HepG2 (cell line): Measurements from ENCODE around the gene DNAAF1. TPM values are rescaled to one million over a fixed set of nuclear protein-coding genes. Genes with fewer than 3 reads are reported as not detected.
A peak's percentile ranks its signal among the peaks of the same experiment; 100 is the strongest.

ENCODE experiments used
- ADNP ChIP-seq: sonication (generic); formaldehyde crosslinking; IDR thresholded peaks from 2 replicates; pipeline ENCODE4 v1.4.0; 2020; ENCODE audit warnings: missing genetic modification reagents
- ELF1 ChIP-seq: sonication (generic); formaldehyde crosslinking; IDR thresholded peaks from 2 replicates; pipeline ENCODE4 v1.4.0; 2020; ENCODE audit warnings: missing genetic modification reagents
- NCOA1 ChIP-seq: sonication (generic); formaldehyde crosslinking; IDR thresholded peaks from 2 replicates; pipeline ENCODE4 v1.9.0; 2021; ENCODE audit warnings: missing genetic modification reagents
- NFE2 ChIP-seq: sonication (generic); formaldehyde crosslinking; IDR thresholded peaks from 2 replicates; pipeline ENCODE4 v1.4.0; 2020; ENCODE audit warnings: missing genetic modification reagents
- NFKBIZ ChIP-seq: IDR thresholded peaks from 2 replicates; pipeline ENCODE4 v1.6.1; 2018; ENCODE audit warnings: missing genetic modification reagents, missing compliant biosample characterization
- SAFB2 ChIP-seq: sonication (generic); formaldehyde crosslinking; IDR thresholded peaks from 2 replicates; pipeline ENCODE4 v1.5.1; 2020; ENCODE audit warnings: missing genetic modification reagents, low read depth, mild to moderate bottlenecking, borderline replicate concordance
- SALL1 ChIP-seq: sonication (generic); formaldehyde crosslinking; IDR thresholded peaks from 2 replicates; pipeline ENCODE4 v1.8.0; 2022; ENCODE audit warnings: mild to moderate bottlenecking, missing genetic modification reagents
- SRSF1 ChIP-seq: fragments of 200-400 bp; formaldehyde crosslinking; optimal IDR thresholded peaks from 2 replicates; pipeline ENCODE3; 2017; ENCODE audit warnings: mild to moderate bottlenecking, low read depth, low read length, moderate library complexity
- ZIK1 ChIP-seq: sonication (generic); formaldehyde crosslinking; IDR thresholded peaks from 2 replicates; pipeline ENCODE4 v1.5.0; 2020; ENCODE audit warnings: mild to moderate bottlenecking, low read depth, missing genetic modification reagents, borderline replicate concordance
- ZNF337 ChIP-seq: sonication (generic); formaldehyde crosslinking; IDR thresholded peaks from 2 replicates; pipeline ENCODE4 v1.5.1; 2020; ENCODE audit warnings: missing genetic modification reagents, low read depth, mild to moderate bottlenecking, borderline replicate concordance
- ZNF629 ChIP-seq: sonication (generic); formaldehyde crosslinking; conservative IDR thresholded peaks from 2 replicates; pipeline ENCODE4 v1.5.0; 2020; ENCODE audit warnings: missing genetic modification reagents
- ZNF7 ChIP-seq: IDR thresholded peaks from 2 replicates; pipeline ENCODE4 v1.6.1; 2016; ENCODE audit warnings: missing biosample characterization, missing genetic modification reagents
- polyA plus RNA-seq, 8 experiments: library from polyadenylated mRNA; depleted of rRNA in 3 of 8; stranded (reverse) in 7 of 8; unstranded in 1 of 8; fragments of >200 nt; fragmentation: Illumina TruSeq in 4 of 8; extraction: Trizol in 4 of 8; gene quantifications; 2 replicates each; pipeline versions ENCODE4 v1.2.1 to v1.2.3, GENCODE V29; 2011 to 2016; ENCODE audit warnings: low read depth in 4 of 8, missing spikeins in 1 of 8, mixed read lengths in 1 of 8; ENCODE audit not compliant: insufficient read depth in 1 of 8
- total RNA-seq, 5 experiments: library from RNA; depleted of rRNA; stranded (reverse); fragments of >200 nt; fragmentation: Illumina TruSeq; extraction: Trizol; gene quantifications; 2 replicates each; pipeline ENCODE4 v1.2.3, GENCODE V29; 2016; ENCODE audit warnings: low read depth in 1 of 5
- TF ChIP-seq, protein P1 (sequence below): sonication (generic); formaldehyde crosslinking; conservative IDR thresholded peaks from 2 replicates; pipeline ENCODE4 v1.4.0; 2020; ENCODE audit warnings: missing genetic modification reagents
- TF ChIP-seq, protein P2 (sequence below): IDR thresholded peaks from 2 replicates; pipeline ENCODE4 v1.6.1; 2012; ENCODE audit warnings: inconsistent platforms
- TF ChIP-seq, protein P3 (sequence below): sonication (generic); formaldehyde crosslinking; IDR thresholded peaks from 2 replicates; pipeline ENCODE4 v1.4.0; 2020; ENCODE audit warnings: mild to moderate bottlenecking, missing genetic modification reagents
- TF ChIP-seq, protein P4 (sequence below): sonication (generic); formaldehyde crosslinking; IDR thresholded peaks from 2 replicates; pipeline ENCODE4 v1.5.0; 2020; ENCODE audit warnings: mild to moderate bottlenecking, low read depth, missing genetic modification reagents, borderline replicate concordance
- TF ChIP-seq, protein P5 (sequence below): IDR thresholded peaks from 2 replicates; pipeline ENCODE4 v1.6.1; 2018; ENCODE audit warnings: missing genetic modification reagents, mild to moderate bottlenecking, missing compliant biosample characterization
- TF ChIP-seq, protein P6 (sequence below): sonication (generic); IDR thresholded peaks from 2 replicates; pipeline ENCODE4 v1.6.1; 2016; ENCODE audit warnings: low read depth, borderline replicate concordance
- TF ChIP-seq, protein P7 (sequence below): sonication (generic); formaldehyde crosslinking; IDR thresholded peaks from 2 replicates; pipeline ENCODE4 v1.5.0; 2020; ENCODE audit warnings: missing genetic modification reagents
- TF ChIP-seq, protein P8 (sequence below): sonication (generic); formaldehyde crosslinking; IDR thresholded peaks from 2 replicates; pipeline ENCODE4 v1.9.0; 2021; ENCODE audit warnings: missing genetic modification reagents, mild to moderate bottlenecking, borderline replicate concordance

The DNAAF1 gene
- total and polyA plus RNA-seq, 2 of the 13 experiments (the other 11 are each of a cell fraction or from before 2014, with no cell fraction given): 0.04 TPM; not detected in 1

DNA sequence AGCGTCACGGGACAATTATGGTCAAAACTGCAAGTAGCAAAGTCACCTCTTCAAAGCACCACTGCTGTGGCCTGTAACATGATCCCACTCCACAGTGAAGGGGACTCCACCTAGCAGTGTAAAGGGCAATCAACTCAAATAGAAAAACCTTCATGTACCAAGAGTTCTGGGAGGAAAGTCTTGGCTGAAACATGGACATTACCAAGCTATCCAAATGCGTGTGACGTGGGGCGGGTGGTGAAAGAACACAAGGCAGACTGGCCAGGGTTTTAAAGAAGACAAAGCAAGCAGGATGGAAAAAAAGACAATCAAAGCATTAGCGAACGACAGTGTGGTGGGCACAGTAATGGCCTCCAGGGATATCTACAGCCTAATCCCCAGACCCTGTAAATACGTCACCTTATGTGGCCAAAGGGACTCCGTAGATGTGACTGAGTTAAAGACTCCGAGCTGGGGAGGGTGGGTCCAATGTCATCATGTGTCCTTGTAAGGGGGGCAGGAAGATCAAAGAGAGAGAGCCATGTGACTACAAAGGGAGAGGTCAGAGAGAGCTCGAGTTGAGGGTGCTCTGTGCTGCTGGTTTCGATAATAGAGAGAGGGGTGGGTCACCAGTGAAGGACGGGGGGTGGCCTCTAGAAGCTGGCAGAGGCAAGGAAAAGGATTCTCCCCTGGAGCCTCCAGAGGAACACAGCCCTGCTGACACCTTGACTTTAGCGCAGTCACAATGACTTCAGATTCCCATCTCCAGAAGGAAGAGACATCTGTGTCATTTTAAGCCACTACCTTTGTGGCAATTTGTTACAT is 6.1 kb upstream of the DNAAF1 start (continued):
- TF ChIP-seq, protein P1, sequence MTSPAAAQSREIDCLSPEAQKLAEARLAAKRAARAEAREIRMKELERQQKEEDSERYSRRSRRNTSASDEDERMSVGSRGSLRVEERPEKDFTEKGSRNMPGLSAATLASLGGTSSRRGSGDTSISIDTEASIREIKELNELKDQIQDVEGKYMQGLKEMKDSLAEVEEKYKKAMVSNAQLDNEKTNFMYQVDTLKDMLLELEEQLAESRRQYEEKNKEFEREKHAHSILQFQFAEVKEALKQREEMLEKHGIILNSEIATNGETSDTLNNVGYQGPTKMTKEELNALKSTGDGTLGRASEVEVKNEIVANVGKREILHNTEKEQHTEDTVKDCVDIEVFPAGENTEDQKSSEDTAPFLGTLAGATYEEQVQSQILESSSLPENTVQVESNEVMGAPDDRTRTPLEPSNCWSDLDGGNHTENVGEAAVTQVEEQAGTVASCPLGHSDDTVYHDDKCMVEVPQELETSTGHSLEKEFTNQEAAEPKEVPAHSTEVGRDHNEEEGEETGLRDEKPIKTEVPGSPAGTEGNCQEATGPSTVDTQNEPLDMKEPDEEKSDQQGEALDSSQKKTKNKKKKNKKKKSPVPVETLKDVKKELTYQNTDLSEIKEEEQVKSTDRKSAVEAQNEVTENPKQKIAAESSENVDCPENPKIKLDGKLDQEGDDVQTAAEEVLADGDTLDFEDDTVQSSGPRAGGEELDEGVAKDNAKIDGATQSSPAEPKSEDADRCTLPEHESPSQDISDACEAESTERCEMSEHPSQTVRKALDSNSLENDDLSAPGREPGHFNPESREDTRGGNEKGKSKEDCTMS (CRISPR knock-in tag): no peak
- TF ChIP-seq ZIK1 (CRISPR knock-in tag) (no peak), SAFB2 (CRISPR knock-in tag) (no peak), SRSF1 (no peak), SALL1 (CRISPR knock-in tag) (no peak; the same call in none of the 2 replicates), ZNF629 (CRISPR knock-in tag) (no peak), NCOA1 (CRISPR knock-in tag) (no peak), ELF1 (no peak), NFE2 (CRISPR knock-in tag) (no peak), ZNF337 (CRISPR knock-in tag) (peak; percentile 65; the same call in 1 of the 2 replicates), NFKBIZ (0 out of 2 replicates have a peak, but pooled peaks have one; percentile 4), ZNF7 (CRISPR knock-in tag) (peak; percentile 47; the same call in 1 of the 2 replicates), ADNP (no peak)
- TF ChIP-seq, protein P2, sequence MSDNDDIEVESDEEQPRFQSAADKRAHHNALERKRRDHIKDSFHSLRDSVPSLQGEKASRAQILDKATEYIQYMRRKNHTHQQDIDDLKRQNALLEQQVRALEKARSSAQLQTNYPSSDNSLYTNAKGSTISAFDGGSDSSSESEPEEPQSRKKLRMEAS: peak; percentile 86
- TF ChIP-seq, protein P3, sequence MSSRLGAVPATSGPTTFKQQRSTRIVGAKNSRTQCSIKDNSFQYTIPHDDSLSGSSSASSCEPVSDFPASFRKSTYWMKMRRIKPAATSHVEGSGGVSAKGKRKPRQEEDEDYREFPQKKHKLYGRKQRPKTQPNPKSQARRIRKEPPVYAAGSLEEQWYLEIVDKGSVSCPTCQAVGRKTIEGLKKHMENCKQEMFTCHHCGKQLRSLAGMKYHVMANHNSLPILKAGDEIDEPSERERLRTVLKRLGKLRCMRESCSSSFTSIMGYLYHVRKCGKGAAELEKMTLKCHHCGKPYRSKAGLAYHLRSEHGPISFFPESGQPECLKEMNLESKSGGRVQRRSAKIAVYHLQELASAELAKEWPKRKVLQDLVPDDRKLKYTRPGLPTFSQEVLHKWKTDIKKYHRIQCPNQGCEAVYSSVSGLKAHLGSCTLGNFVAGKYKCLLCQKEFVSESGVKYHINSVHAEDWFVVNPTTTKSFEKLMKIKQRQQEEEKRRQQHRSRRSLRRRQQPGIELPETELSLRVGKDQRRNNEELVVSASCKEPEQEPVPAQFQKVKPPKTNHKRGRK: no peak
- TF ChIP-seq, protein P4, sequence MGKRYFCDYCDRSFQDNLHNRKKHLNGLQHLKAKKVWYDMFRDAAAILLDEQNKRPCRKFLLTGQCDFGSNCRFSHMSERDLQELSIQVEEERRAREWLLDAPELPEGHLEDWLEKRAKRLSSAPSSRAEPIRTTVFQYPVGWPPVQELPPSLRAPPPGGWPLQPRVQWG (CRISPR knock-in tag): no peak
- TF ChIP-seq, protein P5, sequence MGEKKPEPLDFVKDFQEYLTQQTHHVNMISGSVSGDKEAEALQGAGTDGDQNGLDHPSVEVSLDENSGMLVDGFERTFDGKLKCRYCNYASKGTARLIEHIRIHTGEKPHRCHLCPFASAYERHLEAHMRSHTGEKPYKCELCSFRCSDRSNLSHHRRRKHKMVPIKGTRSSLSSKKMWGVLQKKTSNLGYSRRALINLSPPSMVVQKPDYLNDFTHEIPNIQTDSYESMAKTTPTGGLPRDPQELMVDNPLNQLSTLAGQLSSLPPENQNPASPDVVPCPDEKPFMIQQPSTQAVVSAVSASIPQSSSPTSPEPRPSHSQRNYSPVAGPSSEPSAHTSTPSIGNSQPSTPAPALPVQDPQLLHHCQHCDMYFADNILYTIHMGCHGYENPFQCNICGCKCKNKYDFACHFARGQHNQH (CRISPR knock-in tag): peak; percentile 79
- TF ChIP-seq, protein P6, sequence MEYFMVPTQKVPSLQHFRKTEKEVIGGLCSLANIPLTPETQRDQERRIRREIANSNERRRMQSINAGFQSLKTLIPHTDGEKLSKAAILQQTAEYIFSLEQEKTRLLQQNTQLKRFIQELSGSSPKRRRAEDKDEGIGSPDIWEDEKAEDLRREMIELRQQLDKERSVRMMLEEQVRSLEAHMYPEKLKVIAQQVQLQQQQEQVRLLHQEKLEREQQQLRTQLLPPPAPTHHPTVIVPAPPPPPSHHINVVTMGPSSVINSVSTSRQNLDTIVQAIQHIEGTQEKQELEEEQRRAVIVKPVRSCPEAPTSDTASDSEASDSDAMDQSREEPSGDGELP: peak; percentile 66; the same call in 1 of the 2 replicates
- TF ChIP-seq, protein P7, sequence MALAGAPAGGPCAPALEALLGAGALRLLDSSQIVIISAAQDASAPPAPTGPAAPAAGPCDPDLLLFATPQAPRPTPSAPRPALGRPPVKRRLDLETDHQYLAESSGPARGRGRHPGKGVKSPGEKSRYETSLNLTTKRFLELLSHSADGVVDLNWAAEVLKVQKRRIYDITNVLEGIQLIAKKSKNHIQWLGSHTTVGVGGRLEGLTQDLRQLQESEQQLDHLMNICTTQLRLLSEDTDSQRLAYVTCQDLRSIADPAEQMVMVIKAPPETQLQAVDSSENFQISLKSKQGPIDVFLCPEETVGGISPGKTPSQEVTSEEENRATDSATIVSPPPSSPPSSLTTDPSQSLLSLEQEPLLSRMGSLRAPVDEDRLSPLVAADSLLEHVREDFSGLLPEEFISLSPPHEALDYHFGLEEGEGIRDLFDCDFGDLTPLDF (CRISPR knock-in tag): no peak
- TF ChIP-seq, protein P8, sequence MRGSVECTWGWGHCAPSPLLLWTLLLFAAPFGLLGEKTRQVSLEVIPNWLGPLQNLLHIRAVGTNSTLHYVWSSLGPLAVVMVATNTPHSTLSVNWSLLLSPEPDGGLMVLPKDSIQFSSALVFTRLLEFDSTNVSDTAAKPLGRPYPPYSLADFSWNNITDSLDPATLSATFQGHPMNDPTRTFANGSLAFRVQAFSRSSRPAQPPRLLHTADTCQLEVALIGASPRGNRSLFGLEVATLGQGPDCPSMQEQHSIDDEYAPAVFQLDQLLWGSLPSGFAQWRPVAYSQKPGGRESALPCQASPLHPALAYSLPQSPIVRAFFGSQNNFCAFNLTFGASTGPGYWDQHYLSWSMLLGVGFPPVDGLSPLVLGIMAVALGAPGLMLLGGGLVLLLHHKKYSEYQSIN (CRISPR knock-in tag): no peak
